A549 (cell line): ENCODE data around the gene JAKMIP1.

Source experiments
- CTCF ChIP-seq: fragments of >200 bp; sonication (Bioruptor Twin); formaldehyde crosslinking; IDR thresholded peaks from 3 replicates; pipeline ENCODE4 v1.5.1; 2016
- EP300 ChIP-seq, 2 experiments: fragments of >200 bp; sonication (Bioruptor Twin); formaldehyde crosslinking; IDR thresholded peaks; 2 replicates in 1 of 2; 3 replicates in 1 of 2; pipeline ENCODE4 v1.6.1; 2016 to 2017
- KDM1A ChIP-seq: fragments of 200-600 bp; sonication (generic); IDR thresholded peaks from 2 replicates; pipeline ENCODE4 v1.6.1; 2016; ENCODE audit warnings: low read depth, mild to moderate bottlenecking
- KDM5A ChIP-seq: fragments of 200-600 bp; sonication (generic); IDR thresholded peaks from 2 replicates; pipeline ENCODE4 v1.6.1; 2016; ENCODE audit warnings: antibody characterized with exemption, mild to moderate bottlenecking
- MAFK ChIP-seq: fragments of 450-650 bp; IDR thresholded peaks from 2 replicates; pipeline ENCODE4 v1.6.1; 2014; ENCODE audit not compliant: partially characterized antibody
- MYC ChIP-seq: IDR thresholded peaks from 2 replicates; pipeline ENCODE4 v1.6.1; 2012; ENCODE audit warnings: mild to moderate bottlenecking, inconsistent platforms, low read length, improper control_type of control experiment, borderline replicate concordance
- POLR2A ChIP-seq: IDR thresholded peaks from 2 replicates; pipeline ENCODE4 v1.6.1; 2012; ENCODE audit warnings: mild to moderate bottlenecking, low read length
- RAD21 ChIP-seq, 2 experiments: fragments of >200 bp in 1 of 2; sonication (Bioruptor Twin) in 1 of 2; formaldehyde crosslinking in 1 of 2; IDR thresholded peaks in 1 of 2; conservative IDR thresholded peaks in 1 of 2; 2 replicates in 1 of 2; 3 replicates in 1 of 2; pipeline ENCODE4 v1.6.1; 2012 to 2018; ENCODE audit warnings: inconsistent platforms in 1 of 2
- RARB ChIP-seq: fragments of 250-450 bp; sonication (Bioruptor Pico); IDR thresholded peaks from 2 replicates; pipeline ENCODE4 v1.8.0; 2021; ENCODE audit warnings: mild to moderate bottlenecking, moderate library complexity
- RFX5 ChIP-seq: fragments of 450-650 bp; IDR thresholded peaks from 2 replicates; pipeline ENCODE4 v1.7.1; 2014; ENCODE audit warnings: antibody characterized with exemption, mild to moderate bottlenecking, moderate library complexity
- SREBF2 ChIP-seq: fragments of 450-650 bp; IDR thresholded peaks from 2 replicates; pipeline ENCODE4 v1.6.1; 2014; ENCODE audit warnings: mild to moderate bottlenecking, moderate library complexity
- ZFP36 ChIP-seq: fragments of 450-650 bp; IDR thresholded peaks from 2 replicates; pipeline ENCODE4 v1.6.1; 2014; ENCODE audit warnings: borderline replicate concordance; ENCODE audit not compliant: partially characterized antibody

- TF ChIP-seq RAD21 (conservative IDR thresholded peaks at IDR 0.05 in 1 of 2, IDR thresholded peaks at IDR 0.05 in 1 of 2) (no peak), POLR2A (no peak), CTCF (no peak), EP300 (IDR thresholded peaks at IDR 0.05) (no peak), MYC (no peak), SREBF2 (no peak), RFX5 (no peak), ZFP36 (no peak), KDM1A (no peak), RARB (CRISPR knock-in tag) (no peak), KDM5A (no peak), MAFK (no peak)
These were observed 17.7 kb downstream of the JAKMIP1 start for GRCh38 chr4:6182376-6183280.
